Fibroblast of pulmonary artery (primary cell): Measurements from ENCODE around the gene QRFP.

Experiments used
- DNase-seq: peaks from one replicate; pipeline ENCODE4 v3.0.0-alpha.2; 2010; ENCODE audit warnings: low read depth
- H3K4me3 ChIP-seq: replicated peaks from 2 replicates; pipeline ENCODE4 v1.5.1; 2011; ENCODE audit warnings: low read depth, mild to moderate bottlenecking, control low read depth, low read length, moderate library complexity
- TF ChIP-seq, protein P1 (sequence below): IDR thresholded peaks from 2 replicates; pipeline ENCODE4 v1.5.1; 2011; ENCODE audit warnings: mild to moderate bottlenecking, control low read depth, low read length, inconsistent platforms; ENCODE audit errors: missing control alignments

Gene QRFP

GRCh38 chr9:130843049-130843908, 53.3 kb downstream of the QRFP start:
- no peak for DNase-seq
- TF ChIP-seq, protein P1, sequence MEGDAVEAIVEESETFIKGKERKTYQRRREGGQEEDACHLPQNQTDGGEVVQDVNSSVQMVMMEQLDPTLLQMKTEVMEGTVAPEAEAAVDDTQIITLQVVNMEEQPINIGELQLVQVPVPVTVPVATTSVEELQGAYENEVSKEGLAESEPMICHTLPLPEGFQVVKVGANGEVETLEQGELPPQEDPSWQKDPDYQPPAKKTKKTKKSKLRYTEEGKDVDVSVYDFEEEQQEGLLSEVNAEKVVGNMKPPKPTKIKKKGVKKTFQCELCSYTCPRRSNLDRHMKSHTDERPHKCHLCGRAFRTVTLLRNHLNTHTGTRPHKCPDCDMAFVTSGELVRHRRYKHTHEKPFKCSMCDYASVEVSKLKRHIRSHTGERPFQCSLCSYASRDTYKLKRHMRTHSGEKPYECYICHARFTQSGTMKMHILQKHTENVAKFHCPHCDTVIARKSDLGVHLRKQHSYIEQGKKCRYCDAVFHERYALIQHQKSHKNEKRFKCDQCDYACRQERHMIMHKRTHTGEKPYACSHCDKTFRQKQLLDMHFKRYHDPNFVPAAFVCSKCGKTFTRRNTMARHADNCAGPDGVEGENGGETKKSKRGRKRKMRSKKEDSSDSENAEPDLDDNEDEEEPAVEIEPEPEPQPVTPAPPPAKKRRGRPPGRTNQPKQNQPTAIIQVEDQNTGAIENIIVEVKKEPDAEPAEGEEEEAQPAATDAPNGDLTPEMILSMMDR = no peak
- H3K4me3 ChIP-seq = no peak overlapping the region
